Measurements from ENCODE around the gene HBP1. TPM values are rescaled to one million over a fixed set of nuclear protein-coding genes. Genes with fewer than 3 reads are reported as not detected.

The HBP1 gene
- total and polyA plus RNA-seq, 2 experiments from 2014 or later: 36.0 to 52.8 TPM

- TF ChIP-seq ETS1 (IDR thresholded peaks at IDR 0.05): no peak
- TF ChIP-seq EZH2 (IDR thresholded peaks at IDR 0.05; ENCODE audit: low read depth, unreplicated experiment): no peak
- TF ChIP-seq STAT1 (IDR thresholded peaks at IDR 0.05; ENCODE audit: unreplicated experiment): no peak
These were observed 21.3 kb downstream of the HBP1 start (continued) for GRCh38 chr7:107190090-107190489.

DNA sequence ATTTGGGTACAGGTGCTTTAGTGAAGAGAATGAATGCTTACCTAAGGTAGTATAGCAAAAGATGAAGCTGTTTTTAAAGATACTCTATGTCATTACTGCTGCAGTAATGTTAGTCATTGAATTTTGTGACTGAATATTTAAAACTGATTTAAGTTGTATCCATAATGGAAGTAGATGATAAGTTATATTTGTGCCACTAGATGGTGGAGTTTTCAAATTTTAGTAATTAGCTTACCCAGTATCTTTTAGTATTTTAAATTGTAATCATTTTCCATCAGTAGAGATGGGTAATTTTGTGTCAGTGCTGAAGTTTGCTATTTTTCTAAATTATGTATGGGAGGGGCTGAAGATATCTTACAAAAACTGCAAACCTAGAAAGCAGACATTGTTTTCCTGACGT lies 25.2 kb downstream of the HBP1 start:
- no peaks in the 10 kb centered on the region for H3K9me3 Mint-ChIP-seq
- DNase-seq (ENCODE audit: low spot score) (no peak), ATAC-seq (no peak)
- TF ChIP-seq JUNB (IDR thresholded peaks at IDR 0.05; ENCODE audit: unreplicated experiment) (no peak), EZH2phosphoT487 (IDR thresholded peaks at IDR 0.05; ENCODE audit: unreplicated experiment) (no peak), NANOG (IDR thresholded peaks at IDR 0.05; ENCODE audit: borderline replicate concordance) (no peak), ZNF114 (CRISPR knock-in tag; IDR thresholded peaks at IDR 0.05) (no peak)
- TF ChIP-seq, protein P1, sequence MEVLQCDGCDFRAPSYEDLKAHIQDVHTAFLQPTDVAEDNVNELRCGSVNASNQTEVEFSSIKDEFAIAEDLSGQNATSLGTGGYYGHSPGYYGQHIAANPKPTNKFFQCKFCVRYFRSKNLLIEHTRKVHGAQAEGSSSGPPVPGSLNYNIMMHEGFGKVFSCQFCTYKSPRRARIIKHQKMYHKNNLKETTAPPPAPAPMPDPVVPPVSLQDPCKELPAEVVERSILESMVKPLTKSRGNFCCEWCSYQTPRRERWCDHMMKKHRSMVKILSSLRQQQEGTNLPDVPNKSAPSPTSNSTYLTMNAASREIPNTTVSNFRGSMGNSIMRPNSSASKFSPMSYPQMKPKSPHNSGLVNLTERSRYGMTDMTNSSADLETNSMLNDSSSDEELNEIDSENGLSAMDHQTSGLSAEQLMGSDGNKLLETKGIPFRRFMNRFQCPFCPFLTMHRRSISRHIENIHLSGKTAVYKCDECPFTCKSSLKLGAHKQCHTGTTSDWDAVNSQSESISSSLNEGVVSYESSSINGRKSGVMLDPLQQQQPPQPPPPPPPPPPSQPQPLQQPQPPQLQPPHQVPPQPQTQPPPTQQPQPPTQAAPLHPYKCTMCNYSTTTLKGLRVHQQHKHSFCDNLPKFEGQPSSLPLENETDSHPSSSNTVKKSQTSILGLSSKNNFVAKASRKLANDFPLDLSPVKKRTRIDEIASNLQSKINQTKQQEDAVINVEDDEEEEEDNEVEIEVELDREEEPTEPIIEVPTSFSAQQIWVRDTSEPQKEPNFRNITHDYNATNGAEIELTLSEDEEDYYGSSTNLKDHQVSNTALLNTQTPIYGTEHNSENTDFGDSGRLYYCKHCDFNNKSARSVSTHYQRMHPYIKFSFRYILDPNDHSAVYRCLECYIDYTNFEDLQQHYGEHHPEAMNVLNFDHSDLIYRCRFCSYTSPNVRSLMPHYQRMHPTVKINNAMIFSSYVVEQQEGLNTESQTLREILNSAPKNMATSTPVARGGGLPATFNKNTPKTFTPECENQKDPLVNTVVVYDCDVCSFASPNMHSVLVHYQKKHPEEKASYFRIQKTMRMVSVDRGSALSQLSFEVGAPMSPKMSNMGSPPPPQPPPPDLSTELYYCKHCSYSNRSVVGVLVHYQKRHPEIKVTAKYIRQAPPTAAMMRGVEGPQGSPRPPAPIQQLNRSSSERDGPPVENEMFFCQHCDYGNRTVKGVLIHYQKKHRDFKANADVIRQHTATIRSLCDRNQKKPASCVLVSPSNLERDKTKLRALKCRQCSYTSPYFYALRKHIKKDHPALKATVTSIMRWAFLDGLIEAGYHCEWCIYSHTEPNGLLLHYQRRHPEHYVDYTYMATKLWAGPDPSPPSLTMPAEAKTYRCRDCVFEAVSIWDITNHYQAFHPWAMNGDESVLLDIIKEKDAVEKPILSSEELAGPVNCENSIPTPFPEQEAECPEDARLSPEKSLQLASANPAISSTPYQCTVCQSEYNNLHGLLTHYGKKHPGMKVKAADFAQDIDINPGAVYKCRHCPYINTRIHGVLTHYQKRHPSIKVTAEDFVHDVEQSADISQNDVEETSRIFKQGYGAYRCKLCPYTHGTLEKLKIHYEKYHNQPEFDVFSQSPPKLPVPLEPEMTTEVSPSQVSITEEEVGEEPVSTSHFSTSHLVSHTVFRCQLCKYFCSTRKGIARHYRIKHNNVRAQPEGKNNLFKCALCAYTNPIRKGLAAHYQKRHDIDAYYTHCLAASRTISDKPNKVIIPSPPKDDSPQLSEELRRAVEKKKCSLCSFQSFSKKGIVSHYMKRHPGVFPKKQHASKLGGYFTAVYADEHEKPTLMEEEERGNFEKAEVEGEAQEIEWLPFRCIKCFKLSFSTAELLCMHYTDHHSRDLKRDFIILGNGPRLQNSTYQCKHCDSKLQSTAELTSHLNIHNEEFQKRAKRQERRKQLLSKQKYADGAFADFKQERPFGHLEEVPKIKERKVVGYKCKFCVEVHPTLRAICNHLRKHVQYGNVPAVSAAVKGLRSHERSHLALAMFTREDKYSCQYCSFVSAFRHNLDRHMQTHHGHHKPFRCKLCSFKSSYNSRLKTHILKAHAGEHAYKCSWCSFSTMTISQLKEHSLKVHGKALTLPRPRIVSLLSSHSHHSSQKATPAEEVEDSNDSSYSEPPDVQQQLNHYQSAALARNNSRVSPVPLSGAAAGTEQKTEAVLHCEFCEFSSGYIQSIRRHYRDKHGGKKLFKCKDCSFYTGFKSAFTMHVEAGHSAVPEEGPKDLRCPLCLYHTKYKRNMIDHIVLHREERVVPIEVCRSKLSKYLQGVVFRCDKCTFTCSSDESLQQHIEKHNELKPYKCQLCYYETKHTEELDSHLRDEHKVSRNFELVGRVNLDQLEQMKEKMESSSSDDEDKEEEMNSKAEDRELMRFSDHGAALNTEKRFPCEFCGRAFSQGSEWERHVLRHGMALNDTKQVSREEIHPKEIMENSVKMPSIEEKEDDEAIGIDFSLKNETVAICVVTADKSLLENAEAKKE (CRISPR knock-in tag; IDR thresholded peaks at IDR 0.05): no peak
- TF ChIP-seq, protein P2, sequence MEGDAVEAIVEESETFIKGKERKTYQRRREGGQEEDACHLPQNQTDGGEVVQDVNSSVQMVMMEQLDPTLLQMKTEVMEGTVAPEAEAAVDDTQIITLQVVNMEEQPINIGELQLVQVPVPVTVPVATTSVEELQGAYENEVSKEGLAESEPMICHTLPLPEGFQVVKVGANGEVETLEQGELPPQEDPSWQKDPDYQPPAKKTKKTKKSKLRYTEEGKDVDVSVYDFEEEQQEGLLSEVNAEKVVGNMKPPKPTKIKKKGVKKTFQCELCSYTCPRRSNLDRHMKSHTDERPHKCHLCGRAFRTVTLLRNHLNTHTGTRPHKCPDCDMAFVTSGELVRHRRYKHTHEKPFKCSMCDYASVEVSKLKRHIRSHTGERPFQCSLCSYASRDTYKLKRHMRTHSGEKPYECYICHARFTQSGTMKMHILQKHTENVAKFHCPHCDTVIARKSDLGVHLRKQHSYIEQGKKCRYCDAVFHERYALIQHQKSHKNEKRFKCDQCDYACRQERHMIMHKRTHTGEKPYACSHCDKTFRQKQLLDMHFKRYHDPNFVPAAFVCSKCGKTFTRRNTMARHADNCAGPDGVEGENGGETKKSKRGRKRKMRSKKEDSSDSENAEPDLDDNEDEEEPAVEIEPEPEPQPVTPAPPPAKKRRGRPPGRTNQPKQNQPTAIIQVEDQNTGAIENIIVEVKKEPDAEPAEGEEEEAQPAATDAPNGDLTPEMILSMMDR (conservative IDR thresholded peaks at IDR 0.05; ENCODE audit: low read depth in 2 of 2): no peak
- H3K4me3 Mint-ChIP-seq: no peak overlapping the region
- peaks cover 18% of the 10 kb centered on the region; the same call in 2 of the 3 replicates for H3K36me3 Mint-ChIP-seq (ENCODE audit: low read depth)
- Histone ChIP-seq H3F3A (replicated peaks; ENCODE audit: low read depth) (no peaks in the 10 kb centered on the region), H3K4me1 (ENCODE audit: insufficient read depth) (no peaks in the 10 kb centered on the region), H2AFZ (no peak overlapping the region), H3K4me3 (no peak overlapping the region), H3K27ac (ENCODE audit: low read depth) (no peak overlapping the region), H4K20me1 (replicated peaks; ENCODE audit: insufficient read depth) (peaks cover 3% of the 10 kb centered on the region; the same call in 1 of the 2 replicates), H3K4me2 (no peak overlapping the region), H3K36me3 (ENCODE audit: insufficient read depth) (no peaks in the 10 kb centered on the region), H3K27me3 (ENCODE audit: insufficient read depth) (no peaks in the 10 kb centered on the region), H3K79me2 (replicated peaks; ENCODE audit: insufficient read depth) (no peaks in the 10 kb centered on the region), H3K9me2 (ENCODE audit: insufficient read depth) (no peaks in the 10 kb centered on the region)
- no peak overlapping the region for H3K27ac Mint-ChIP-seq
- no peaks in the 10 kb centered on the region for H3K4me1 Mint-ChIP-seq
- peaks cover 3% of the 10 kb centered on the region for H3K27me3 Mint-ChIP-seq (ENCODE audit: insufficient read depth, low read depth, poor library complexity)
